Hepatocyte (in vitro differentiated cells): Measurements from ENCODE around the gene GJC2.

ENCODE experiments used
- CTCF ChIP-seq: fragments of 200-600 bp; sonication (generic); IDR thresholded peaks from 2 replicates; pipeline ENCODE4 v1.5.1; 2016; ENCODE audit warnings: antibody characterized with exemption, mild to moderate bottlenecking; ENCODE audit not compliant: poor library complexity
- EZH2 ChIP-seq: fragments of 200-600 bp; sonication (generic); IDR thresholded peaks from 2 replicates; pipeline ENCODE4 v1.6.1; 2016; ENCODE audit warnings: antibody characterized with exemption, mild to moderate bottlenecking, borderline replicate concordance

GRCh38 chr1:228170666-228171065 lies 20.9 kb downstream of the GJC2 start:
- no peak for TF ChIP-seq EZH2
- TF ChIP-seq CTCF = no peak
